ENCODE measurements around the gene FIGLA. TPM values are rescaled to one million over a fixed set of nuclear protein-coding genes. Genes with fewer than 3 reads are reported as not detected.

The FIGLA gene
- total RNA-seq (2022; extraction: Qiagen RNA extraction; ENCODE audit: low read depth) = not detected in 5 replicates

GRCh38 chr2:70790136-70790828, at the start of gene FIGLA:
TSS of gene FIGLA (minus strand) at chr2:70790643. CDS start at chr2:70790638, 5 bp downstream.

GRCh38 chr2:70835643-70836042, 45.2 kb upstream of the FIGLA start, which contains the start of gene CD207:
TSS of gene CD207 (minus strand) at chr2:70835816. CDS start at chr2:70835776, 40 bp downstream.

GRCh38 chr2:70820499-70820898, 30.1 kb upstream of the FIGLA start, which contains the start of gene CLEC4F:
TSS of gene CLEC4F (minus strand) at chr2:70820599. CDS start at chr2:70820523, 76 bp downstream.

GRCh38 chr2:70767699-70768589, 22.5 kb downstream of the FIGLA start, which contains the start of gene ADD2:
TSS of gene ADD2 (minus strand) at chr2:70768200. CDS start at chr2:70706408, 61,792 bp downstream.

Other genes with a start within 250 kb of the FIGLA start
- gene TGFA, start 236.8 kb downstream of the FIGLA start, total RNA-seq (2022; extraction: Qiagen RNA extraction; ENCODE audit: low read depth) = 5.1 to 6.6 TPM (median 5.9 TPM) in 5 replicates
- gene ADD2, start 22.4 kb downstream of the FIGLA start, total RNA-seq (2022; extraction: Qiagen RNA extraction; ENCODE audit: low read depth) = 21.3 to 31.7 TPM (median 25.0 TPM) in 5 replicates
- not detected in 5 replicates for gene CLEC4F, start 30.0 kb upstream of the FIGLA start, total RNA-seq (2022; extraction: Qiagen RNA extraction; ENCODE audit: low read depth)
- not detected in 5 replicates for gene CD207, start 45.2 kb upstream of the FIGLA start, total RNA-seq (2022; extraction: Qiagen RNA extraction; ENCODE audit: low read depth)
- 2.9 to 6.1 TPM (median 4.4 TPM) in 5 replicates for gene VAX2, start 109.9 kb upstream of the FIGLA start, total RNA-seq (2022; extraction: Qiagen RNA extraction; ENCODE audit: low read depth)
- 1.2 to 2.5 TPM (median 2.0 TPM) in 5 replicates for gene ATP6V1B1, start 145.3 kb upstream of the FIGLA start, total RNA-seq (2022; extraction: Qiagen RNA extraction; ENCODE audit: low read depth)
- not detected in 5 replicates for gene ANKRD53, start 188.0 kb upstream of the FIGLA start, total RNA-seq (2022; extraction: Qiagen RNA extraction; ENCODE audit: low read depth)
- 70.6 to 88.3 TPM (median 83.2 TPM) in 5 replicates for gene TEX261, start 204.2 kb upstream of the FIGLA start, total RNA-seq (2022; extraction: Qiagen RNA extraction; ENCODE audit: low read depth)